IPS-NIHi7 (cell line): Measurements from ENCODE around the gene SCNN1G.
"Not testable (repeated sequence)": the region's sequence is repeated elsewhere in the genome, so short reads cannot be mapped to it uniquely, and the experiment has no call there.

Source experiments
- DNase-seq: peaks from one replicate; pipeline ENCODE4 v3.0.0; 2012; ENCODE audit warnings: mixed read lengths; ENCODE audit errors: extremely low spot score

Gene SCNN1G, protein sequence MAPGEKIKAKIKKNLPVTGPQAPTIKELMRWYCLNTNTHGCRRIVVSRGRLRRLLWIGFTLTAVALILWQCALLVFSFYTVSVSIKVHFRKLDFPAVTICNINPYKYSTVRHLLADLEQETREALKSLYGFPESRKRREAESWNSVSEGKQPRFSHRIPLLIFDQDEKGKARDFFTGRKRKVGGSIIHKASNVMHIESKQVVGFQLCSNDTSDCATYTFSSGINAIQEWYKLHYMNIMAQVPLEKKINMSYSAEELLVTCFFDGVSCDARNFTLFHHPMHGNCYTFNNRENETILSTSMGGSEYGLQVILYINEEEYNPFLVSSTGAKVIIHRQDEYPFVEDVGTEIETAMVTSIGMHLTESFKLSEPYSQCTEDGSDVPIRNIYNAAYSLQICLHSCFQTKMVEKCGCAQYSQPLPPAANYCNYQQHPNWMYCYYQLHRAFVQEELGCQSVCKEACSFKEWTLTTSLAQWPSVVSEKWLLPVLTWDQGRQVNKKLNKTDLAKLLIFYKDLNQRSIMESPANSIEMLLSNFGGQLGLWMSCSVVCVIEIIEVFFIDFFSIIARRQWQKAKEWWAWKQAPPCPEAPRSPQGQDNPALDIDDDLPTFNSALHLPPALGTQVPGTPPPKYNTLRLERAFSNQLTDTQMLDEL

DNA sequence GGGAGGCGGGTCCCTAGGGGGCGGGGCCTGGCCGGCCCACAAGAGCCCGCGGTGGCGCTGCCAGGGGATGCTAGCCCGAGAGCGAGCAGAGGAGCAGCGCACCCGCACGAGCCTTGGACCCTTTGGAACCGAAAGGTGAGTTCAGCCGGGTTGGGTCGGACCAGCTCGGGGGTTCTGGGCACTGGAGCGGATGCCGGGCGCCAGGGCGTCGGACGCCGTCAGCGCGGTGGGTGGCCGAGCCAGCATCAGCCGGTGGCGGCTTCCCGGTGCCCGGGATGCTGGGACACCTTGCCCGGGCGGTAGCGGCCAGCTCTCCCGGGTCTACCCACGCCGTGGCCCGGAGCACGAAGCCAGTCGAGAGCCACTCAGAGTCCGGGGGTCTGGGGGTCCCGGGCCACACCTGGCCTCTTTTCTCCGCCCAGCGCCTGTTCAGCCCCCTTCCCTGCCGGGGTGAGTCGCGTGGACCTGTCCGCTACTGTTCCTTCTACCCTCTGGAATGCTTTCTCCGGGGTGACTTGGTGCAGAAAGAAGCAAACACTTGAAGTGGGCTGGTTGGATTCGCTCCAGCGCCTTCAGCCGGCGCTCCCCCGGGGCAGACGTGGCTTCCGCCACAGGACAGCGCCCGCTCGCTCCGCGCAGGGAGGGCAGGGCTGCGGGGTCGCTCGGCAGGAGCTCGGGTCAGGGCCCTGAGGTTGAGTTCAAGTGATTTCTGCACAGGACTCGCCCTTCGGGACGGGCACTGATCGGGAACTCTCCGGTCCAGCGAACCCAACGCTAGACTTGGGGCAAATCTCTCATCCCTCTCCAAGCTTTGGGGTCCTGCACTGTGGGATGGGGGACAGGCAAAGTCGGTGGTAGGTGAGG, at the start of gene SCNN1G:
SCNN1G (plus strand) TSS at position 67 of the 864 bp plus-strand sequence. CDS start 3,527 bp downstream, outside the sequence.
- peak; percentile 30 for DNase-seq

- DNase-seq, result no peak
These were observed 49.6 kb upstream of the SCNN1G start for GRCh38 chr16:23132775-23133463.

GRCh38 chr16:23134274-23134673, 48.3 kb upstream of the SCNN1G start:
- no peak for DNase-seq

GRCh38 chr16:23137256-23137655, 45.3 kb upstream of the SCNN1G start:
- DNase-seq, result no peak

- DNase-seq, result no peak
These were observed 44.7 kb upstream of the SCNN1G start for GRCh38 chr16:23137818-23138217.

GRCh38 chr16:23140107-23140506, 42.4 kb upstream of the SCNN1G start:
- no peak for DNase-seq

GRCh38 chr16:23141033-23141432, 41.5 kb upstream of the SCNN1G start:
- no peak for DNase-seq

- no peak for DNase-seq
These were observed 41.0 kb upstream of the SCNN1G start for GRCh38 chr16:23141500-23141899.

DNA sequence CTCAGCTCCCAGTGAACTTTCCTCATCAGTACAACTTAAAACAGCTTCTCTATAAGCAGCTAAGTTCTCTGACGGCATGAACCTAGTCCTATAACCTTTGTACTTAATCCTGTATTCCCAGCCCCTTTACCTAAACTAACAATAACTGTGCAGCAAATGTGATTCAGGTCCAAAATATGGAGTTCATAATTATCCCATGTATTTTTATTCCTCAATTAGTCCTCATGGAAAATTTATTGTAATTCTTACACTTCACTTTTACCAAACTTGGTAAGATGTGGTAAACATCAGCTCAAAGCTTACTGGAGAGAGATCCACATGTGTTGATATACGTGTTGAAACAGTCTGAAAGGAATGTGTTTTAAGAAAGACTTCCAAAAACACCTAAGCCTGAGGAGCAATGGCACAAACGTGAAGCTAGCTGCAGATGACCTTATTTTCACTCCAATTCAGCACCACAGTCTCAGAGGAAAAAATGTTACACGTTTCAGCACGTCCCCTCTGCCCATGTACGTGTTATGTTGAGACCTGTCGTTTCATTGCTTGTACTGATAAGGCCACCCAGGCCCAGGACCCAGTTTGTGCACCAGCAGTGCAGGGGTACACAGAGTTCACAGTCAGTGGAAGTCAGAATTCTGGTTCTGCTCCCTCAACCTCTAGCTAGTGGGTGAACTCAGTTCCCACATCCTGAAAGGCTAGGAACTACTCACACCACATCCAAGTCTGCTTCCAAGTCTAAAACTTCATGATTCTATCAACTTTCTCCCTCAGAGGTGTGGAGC, 40.4 kb upstream of the SCNN1G start:
- DNase-seq, result no peak

DNA sequence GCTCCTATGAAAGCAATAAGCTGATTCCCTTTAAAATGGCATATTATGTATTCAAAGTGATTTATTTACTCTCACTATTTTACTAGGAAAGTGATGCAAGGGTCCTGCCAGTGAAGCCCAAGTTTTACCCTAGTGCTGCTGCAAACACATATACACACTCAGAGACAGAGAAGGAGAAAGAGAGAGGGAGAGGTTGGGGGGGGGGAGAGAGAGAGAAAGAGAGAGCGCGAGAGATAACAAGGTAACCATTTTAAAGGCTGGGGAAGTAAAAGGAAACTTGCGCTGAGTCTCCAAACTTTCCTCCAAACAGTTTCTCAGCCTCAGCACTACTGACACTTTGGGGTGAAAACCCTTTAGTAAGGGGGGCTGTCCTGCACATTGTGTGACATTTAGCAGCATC, 39.2 kb upstream of the SCNN1G start:
- no peak for DNase-seq

- not testable (repeated sequence) for DNase-seq
These were observed 38.2 kb upstream of the SCNN1G start for GRCh38 chr16:23144393-23144792.

DNA sequence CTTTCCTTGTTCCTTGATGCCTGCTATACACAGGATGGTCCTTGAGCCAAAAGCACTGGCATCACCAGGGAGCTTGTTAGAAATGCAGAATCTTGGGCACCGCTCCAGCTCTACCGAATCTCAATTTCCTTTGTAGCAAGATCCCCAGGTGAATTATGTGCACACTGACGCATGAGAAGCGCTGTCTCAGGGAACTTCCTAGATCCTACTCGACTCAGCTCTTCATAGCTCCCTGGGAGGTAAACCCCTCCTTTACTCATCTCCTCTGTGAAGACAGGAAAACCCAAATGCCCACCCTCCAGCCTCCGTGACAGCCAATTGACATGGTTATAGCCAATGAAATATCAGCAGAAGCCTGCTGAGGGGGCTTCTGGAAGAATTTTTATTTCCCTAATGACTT, 37.4 kb upstream of the SCNN1G start:
- DNase-seq, result no peak

DNA sequence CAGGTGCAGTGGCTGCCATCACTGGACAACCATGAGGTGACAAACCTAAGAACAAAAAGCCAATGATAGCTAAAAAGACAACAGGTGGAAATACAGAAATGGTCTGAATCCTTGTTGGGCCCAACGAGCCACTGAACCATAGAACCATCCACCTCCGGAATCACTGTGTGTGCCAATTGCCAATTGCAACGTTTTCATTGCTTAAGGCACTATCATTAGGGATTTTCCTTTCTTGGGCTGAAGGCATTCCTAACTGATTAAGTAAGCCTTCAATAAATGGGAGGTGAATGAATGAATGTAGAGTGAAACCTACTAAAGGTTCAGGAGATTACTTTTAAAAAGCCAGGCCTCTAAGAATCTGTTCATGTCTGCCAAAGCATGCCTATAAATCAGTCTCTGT, 36.9 kb upstream of the SCNN1G start:
- no peak for DNase-seq

DNA sequence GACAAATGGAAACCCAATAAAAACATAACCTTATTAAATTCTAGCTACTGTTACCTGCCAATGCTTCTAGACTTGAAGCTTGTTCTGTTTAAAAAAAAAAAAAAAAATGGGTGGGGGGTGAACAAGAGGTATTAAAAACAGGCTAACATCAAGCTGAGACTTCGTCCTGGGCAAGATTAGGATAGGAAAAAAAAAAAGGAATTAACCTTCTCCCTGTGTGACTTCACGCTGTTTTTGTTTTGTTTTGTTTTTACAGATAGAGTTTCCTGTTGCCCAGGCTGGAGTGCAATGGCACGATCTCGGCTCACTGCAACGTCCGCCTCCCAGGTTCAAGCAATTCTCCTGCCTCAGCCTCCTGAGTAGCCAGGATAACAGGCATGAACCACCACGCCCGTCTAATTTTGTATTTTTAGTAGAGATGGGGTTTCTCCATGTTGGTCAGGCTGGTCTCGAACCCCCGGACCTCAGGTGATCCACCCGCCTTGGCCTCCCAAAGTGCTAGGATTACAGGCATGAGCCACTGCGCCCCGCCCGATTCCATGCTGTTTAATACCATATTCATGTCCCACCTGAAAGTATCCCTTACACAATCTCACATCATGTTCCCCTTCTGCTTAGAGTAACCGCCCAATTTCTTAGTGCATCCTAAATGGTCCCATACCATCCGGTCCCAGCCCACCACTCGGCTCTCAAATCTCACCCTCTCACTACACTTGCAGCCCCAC, 35.5 kb upstream of the SCNN1G start:
- DNase-seq, result no peak

DNA sequence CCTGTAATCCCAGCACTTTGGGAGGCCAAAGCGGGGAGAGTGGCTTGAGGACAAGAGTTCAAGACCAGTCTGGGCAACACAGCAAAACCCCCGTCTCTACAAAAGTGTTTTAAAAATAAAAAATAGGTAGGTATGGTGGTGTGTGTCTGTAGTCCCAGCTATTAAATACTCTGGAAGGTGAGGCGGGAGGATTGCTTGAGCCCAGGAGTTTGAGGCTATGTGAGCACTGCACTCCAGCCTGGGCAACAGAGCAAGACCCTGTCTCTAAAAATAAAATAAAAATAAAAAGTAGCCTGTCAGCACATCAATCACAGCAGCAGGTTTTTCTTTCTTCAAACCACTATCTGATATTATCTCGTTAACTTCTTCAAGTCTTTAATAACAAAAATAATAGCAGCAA, 34.9 kb upstream of the SCNN1G start:
- no peak for DNase-seq

GRCh38 chr16:23148166-23148512, 34.4 kb upstream of the SCNN1G start:
- no peak for DNase-seq

GRCh38 chr16:23148513-23149266, 33.9 kb upstream of the SCNN1G start:
- DNase-seq, result peak; percentile 38

DNA sequence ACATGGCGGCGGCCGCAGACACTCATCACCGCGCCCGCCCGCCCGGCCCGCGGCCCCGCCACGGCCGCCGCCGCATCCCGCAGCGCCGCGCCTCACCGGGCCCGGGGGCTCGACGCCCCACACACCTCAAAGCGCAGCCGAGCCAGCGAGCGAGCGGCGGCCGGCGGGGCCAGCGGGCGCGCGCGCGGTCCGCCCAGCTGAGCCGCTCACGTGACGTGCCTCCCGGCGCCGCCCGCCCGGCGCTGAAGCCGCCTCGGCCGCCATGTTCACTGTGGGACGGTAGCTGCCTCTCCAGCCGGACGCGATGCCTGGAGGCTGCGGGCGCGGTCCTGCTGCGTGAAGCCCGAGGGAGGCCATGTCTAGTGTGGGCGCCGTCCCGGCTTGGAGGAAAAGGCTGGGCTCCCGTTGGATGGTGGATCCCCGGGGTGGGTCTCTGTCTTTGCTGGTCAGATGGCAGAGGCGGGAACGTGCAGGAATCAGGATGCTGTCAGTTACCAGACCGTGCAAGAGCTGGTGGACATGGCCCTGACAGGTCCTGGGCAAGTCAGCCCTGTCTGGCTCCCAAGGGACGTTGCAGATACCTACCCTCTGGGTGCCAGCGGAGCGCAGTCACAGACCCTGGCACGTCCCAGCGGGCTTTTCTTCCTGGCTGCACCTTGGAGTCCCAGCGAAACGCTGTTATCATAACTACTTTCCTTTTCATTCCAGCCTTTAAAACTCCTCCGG, 33.1 kb upstream of the SCNN1G start, which contains the start of gene USP31:
USP31 (minus strand) TSS at position 186 of the 726 bp plus-strand sequence; CDS start at position 4, 182 bp downstream.
- peak; percentile 93 for DNase-seq

DNA sequence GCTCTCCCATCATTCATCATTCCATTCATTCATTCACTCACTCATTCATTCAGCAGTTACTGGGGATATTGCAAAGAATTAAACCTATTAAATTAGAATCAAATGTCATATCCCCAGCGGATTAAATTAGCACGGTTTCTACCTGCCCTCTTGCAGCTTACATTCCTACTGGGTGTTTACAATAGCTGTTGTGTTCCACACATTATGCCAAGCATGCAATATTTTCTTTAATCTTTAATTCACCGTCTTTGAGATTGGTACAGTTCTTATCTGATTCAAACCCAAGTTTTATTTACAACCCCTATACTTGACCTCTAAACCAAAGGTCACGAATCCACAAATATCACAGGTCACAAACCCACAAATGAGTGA, 32.6 kb upstream of the SCNN1G start:
- no peak for DNase-seq
